AG09309 (cell line): Measurements from ENCODE around the gene SLC7A9.

ENCODE experiments used
- DNase-seq: peaks from one replicate; pipeline ENCODE4 v3.0.0-alpha.2; 2010; ENCODE audit warnings: low read depth
- H3K4me3 ChIP-seq: 2 replicates; pipeline ENCODE4 v1.5.1; 2011; ENCODE audit warnings: mild to moderate bottlenecking, low read depth, low read length, moderate library complexity; ENCODE audit not compliant: control insufficient read depth
- TF ChIP-seq, protein P1 (sequence below): IDR thresholded peaks from 2 replicates; pipeline ENCODE4 v1.5.1; 2011; ENCODE audit warnings: mild to moderate bottlenecking, low read depth, low read length, inconsistent platforms; ENCODE audit not compliant: insufficient read depth, control insufficient read depth; ENCODE audit errors: missing control alignments

The SLC7A9 gene

DNA sequence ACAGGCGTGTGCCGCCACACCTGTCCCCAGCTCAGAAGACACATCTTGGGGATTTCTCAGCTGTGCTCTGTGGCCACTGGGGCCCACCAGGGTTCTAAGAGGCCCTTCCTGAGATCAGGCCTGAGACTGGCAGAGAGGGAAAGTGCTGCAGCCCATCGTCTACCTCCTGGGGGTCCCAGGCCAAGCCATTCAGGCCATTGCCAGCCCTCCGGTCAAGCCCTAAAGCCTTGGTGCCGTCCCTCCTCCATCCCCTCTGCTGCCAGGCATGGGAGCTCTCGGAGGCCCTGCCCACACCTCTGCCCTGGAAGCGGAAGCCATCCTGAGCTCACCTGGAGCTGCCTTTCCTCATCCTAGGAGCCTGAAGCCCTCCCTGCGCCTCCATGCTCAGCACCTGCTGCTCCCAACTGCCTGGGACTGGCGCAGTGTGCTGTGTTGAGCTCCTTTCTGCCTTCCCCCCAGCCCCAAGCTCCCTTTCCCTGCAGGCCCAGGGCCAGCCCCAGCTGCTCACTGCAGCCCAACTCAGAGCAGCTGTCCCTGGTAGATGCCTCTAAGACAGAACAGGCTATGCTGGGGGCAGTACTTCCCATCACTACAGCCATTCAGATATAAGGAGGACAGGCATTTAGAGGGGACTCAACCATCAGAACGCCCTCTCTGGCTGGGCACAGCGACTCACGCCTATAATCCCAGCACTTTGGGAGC, 2.9 kb downstream of the SLC7A9 start:
- no peak for DNase-seq
- TF ChIP-seq, protein P1, sequence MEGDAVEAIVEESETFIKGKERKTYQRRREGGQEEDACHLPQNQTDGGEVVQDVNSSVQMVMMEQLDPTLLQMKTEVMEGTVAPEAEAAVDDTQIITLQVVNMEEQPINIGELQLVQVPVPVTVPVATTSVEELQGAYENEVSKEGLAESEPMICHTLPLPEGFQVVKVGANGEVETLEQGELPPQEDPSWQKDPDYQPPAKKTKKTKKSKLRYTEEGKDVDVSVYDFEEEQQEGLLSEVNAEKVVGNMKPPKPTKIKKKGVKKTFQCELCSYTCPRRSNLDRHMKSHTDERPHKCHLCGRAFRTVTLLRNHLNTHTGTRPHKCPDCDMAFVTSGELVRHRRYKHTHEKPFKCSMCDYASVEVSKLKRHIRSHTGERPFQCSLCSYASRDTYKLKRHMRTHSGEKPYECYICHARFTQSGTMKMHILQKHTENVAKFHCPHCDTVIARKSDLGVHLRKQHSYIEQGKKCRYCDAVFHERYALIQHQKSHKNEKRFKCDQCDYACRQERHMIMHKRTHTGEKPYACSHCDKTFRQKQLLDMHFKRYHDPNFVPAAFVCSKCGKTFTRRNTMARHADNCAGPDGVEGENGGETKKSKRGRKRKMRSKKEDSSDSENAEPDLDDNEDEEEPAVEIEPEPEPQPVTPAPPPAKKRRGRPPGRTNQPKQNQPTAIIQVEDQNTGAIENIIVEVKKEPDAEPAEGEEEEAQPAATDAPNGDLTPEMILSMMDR, result no peak
- no peak overlapping the region for H3K4me3 ChIP-seq

DNA sequence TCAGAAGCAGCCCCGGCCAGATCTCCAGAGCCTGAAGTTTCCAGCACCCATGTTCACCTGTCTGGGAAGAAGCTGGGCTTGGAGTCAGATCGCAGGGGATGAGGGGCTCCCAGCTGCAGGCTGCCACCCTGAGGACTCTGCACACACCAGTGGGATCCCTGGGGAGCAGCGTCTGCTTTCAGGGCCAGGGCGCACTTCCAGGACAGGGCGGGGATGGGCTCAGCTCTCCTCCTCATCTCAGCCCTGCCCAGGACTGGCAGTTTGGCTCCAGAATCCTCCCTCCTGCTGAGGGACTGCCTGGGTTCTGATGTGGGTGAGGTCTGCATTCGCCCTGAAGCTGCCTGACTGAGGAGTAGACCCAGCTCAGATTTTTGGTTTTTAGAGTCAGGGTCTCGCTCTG, 3.5 kb downstream of the SLC7A9 start:
- TF ChIP-seq, protein P1, result no peak
- DNase-seq, result no peak
- H3K4me3 ChIP-seq, result no peak overlapping the region

DNA sequence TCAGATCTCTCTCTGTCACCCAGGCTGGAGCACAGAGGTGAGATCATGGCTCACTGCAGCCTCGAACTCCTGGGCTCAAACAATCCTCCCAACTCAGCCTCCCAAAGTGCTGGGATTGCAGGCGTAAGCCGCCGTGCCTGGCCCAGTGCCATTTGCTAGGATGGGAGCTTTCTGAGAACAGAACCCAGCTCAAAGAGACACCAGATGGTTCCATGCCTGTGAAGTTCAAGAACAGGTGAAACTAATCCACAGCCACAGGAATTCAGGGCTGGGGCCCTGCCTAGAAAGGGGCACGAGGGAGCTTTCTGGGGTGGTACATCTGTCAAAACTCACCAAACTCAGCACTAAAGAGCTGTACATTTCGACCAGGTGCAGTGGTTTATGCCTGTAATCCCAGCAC, 4.2 kb downstream of the SLC7A9 start:
- TF ChIP-seq, protein P1, result no peak
- H3K4me3 ChIP-seq, result no peak overlapping the region
- DNase-seq, result no peak

DNA sequence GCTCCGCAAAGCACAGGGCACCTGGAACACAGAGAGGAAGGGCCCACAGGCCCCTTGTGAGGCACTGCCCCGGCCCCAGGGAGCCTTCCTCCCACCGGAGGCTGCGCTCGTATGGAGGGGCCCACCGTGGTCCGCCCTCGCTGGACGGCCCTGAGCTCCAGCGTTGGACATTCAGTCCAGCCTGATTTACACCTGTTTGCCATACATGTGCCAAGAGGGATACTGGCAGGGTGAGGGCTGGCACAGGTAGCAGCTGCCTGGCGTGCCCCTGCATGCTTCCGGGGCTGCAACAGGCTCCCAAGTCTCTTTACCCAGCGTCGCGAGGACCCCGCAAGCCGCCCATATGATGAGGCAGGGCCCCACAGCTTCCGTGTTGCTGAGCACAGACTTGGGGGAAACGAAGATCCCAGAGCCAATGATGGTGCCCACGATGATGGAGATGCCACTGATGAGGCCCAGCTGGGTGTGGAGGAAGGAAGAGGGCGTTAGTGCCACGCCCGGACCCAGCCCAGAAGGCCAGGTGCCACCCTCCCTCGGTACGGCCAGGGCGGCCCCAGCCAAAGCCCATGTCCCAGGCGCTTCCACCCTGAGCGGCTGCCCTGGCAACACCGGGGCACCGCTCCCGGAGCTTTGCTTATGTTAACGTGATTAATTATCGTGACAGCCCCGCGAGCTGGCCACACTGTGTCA, 5.1 kb downstream of the SLC7A9 start:
- no peak for DNase-seq
- H3K4me3 ChIP-seq, result no peak overlapping the region

DNA sequence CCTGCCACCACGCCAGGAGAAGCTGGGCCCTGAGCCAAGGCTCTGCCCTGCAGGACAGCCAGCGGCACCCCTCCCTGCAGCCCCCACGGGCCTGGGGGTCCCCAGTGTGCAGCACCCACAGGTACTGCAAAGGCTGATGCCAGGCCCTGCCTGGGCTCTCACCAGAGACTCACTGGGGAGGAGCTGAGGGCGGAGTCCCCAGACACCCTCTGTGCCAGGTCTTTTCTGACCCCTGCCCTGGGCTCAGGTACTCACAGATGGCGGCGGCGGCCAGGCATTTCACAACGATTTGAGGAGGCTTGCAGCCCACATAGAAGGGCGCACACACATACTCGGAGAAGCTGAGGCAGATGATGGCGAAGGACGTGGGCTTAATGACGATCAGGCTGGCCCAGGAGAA, 5.7 kb downstream of the SLC7A9 start:
- H3K4me3 ChIP-seq, result no peak overlapping the region
- no peak for DNase-seq
- TF ChIP-seq, protein P1, result no peak

More for the DNA sequence above, 5.1 kb downstream of the SLC7A9 start:
- TF ChIP-seq, protein P1, result no peak

DNA sequence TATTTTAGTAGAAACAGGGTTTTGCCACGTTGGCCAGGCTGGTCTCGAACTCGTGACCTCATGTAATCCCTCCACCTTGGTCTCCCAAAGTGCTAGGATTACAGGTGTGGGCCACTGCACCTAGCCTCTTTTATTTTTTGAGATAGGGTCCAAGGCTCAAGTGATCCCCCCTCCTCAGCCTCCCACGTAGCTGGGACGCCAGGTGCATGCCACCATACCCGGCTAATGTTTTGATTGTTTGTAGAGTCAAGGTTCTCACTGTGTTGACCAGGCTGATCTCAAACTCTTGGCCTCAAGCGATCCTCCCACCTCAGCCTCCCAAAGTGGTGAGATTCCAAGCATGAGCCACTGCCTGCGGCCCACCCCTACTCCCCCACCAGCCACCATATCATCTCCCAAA, 6.3 kb downstream of the SLC7A9 start:
- no peak overlapping the region for H3K4me3 ChIP-seq
- TF ChIP-seq, protein P1, result no peak
- no peak for DNase-seq
